ENCODE data around the gene HTR3B.

- TF ChIP-seq, protein P1, sequence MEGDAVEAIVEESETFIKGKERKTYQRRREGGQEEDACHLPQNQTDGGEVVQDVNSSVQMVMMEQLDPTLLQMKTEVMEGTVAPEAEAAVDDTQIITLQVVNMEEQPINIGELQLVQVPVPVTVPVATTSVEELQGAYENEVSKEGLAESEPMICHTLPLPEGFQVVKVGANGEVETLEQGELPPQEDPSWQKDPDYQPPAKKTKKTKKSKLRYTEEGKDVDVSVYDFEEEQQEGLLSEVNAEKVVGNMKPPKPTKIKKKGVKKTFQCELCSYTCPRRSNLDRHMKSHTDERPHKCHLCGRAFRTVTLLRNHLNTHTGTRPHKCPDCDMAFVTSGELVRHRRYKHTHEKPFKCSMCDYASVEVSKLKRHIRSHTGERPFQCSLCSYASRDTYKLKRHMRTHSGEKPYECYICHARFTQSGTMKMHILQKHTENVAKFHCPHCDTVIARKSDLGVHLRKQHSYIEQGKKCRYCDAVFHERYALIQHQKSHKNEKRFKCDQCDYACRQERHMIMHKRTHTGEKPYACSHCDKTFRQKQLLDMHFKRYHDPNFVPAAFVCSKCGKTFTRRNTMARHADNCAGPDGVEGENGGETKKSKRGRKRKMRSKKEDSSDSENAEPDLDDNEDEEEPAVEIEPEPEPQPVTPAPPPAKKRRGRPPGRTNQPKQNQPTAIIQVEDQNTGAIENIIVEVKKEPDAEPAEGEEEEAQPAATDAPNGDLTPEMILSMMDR (IDR thresholded peaks at IDR 0.05) = no peak
- TF ChIP-seq POLR2A (IDR thresholded peaks at IDR 0.05) = no peak
Measured at GRCh38 chr11:113876798-113877669, 27.6 kb upstream of the HTR3B start.
